ENCODE measurements around the gene CTDSP2.

GRCh38 chr12:57874166-57875108 lies 27.9 kb upstream of the CTDSP2 start:
- TF ChIP-seq EZH2phosphoT487 (IDR thresholded peaks at IDR 0.05; ENCODE audit: borderline replicate concordance) (no peak), CTCF (IDR thresholded peaks at IDR 0.05 in 2 of 3, conservative IDR thresholded peaks at IDR 0.05 in 1 of 3; ENCODE audit: borderline replicate concordance in 1 of 3, insufficient read depth in 1 of 3, low read depth in 2 of 3, low read length in 2 of 3) (no peak), EZH2 (IDR thresholded peaks at IDR 0.05) (no peak), POLR2A (IDR thresholded peaks at IDR 0.05; ENCODE audit: borderline replicate concordance, extremely low read depth, insufficient read depth, insufficient read length) (no peak)
- TF ChIP-seq, protein P1, sequence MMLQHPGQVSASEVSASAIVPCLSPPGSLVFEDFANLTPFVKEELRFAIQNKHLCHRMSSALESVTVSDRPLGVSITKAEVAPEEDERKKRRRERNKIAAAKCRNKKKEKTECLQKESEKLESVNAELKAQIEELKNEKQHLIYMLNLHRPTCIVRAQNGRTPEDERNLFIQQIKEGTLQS (IDR thresholded peaks at IDR 0.05), result no peak

All from HCT116 (cell line).